Progenitor cell of endocrine pancreas (in vitro differentiated cells): Measurements from ENCODE around the gene AK4. TPM values are rescaled to one million over a fixed set of nuclear protein-coding genes. Genes with fewer than 3 reads are reported as not detected.

Experiments used
- DNase-seq: peaks from one replicate; pipeline ENCODE4 v3.0.0; 2021; ENCODE audit warnings: low spot score; ENCODE audit not compliant: unreplicated experiment
- H3K27ac Mint-ChIP-seq: 2 replicates; pipeline ENCODE4 v1.8.0; 2021; ENCODE audit warnings: mild to moderate bottlenecking, moderate library complexity, mixed read lengths
- H3K27me3 Mint-ChIP-seq: 2 replicates; pipeline ENCODE4 v1.8.0; 2021; ENCODE audit warnings: mixed read lengths
- H3K36me3 Mint-ChIP-seq: 2 replicates; pipeline ENCODE4 v1.8.0; 2022; ENCODE audit warnings: mixed read lengths; ENCODE audit not compliant: insufficient read depth
- H3K4me1 Mint-ChIP-seq: 2 replicates; pipeline ENCODE4 v1.8.0; 2021; ENCODE audit warnings: low read depth, mixed read lengths
- H3K4me3 Mint-ChIP-seq: 2 replicates; pipeline ENCODE4 v1.8.0; 2021; ENCODE audit warnings: low read depth, mild to moderate bottlenecking, moderate library complexity, mixed read lengths
- H3K9me3 Mint-ChIP-seq: 2 replicates; pipeline ENCODE4 v1.8.0; 2021; ENCODE audit warnings: low read depth, mixed read lengths
- total RNA-seq: library from RNA; stranded (reverse); gene quantifications from 2 replicates; pipeline ENCODE4 v1.2.1, GENCODE V29; 2021
- TF ChIP-seq, protein P1 (sequence below): fragments of 200-600 bp; sonication (generic); IDR thresholded peaks from one replicate; pipeline ENCODE4 v1.5.0; 2021; ENCODE audit warnings: antibody characterized with exemption, mild to moderate bottlenecking; ENCODE audit not compliant: unreplicated experiment

The AK4 gene
- total RNA-seq, 1 donor from 2014 or later, result 12.6 TPM

DNA sequence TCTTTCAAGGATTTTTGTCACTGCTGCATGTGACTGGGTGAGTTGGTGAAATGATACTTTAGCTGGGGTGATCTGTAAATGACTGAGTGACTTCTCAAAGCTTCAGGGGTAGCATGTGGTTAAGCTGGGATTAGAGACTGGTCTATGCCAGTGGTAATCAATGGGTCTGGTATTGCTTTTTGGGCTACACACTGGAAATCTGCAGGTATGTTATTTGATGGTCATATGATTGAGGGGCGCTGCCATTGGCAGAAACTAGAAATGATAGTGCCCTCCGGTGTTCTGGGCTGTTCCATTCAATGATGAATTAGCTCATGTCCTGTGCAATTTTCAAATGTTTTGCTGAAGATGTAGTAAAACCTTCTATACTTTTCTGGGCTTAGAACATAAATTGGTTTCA lies 121.6 kb downstream of the AK4 start:
- TF ChIP-seq, protein P1, sequence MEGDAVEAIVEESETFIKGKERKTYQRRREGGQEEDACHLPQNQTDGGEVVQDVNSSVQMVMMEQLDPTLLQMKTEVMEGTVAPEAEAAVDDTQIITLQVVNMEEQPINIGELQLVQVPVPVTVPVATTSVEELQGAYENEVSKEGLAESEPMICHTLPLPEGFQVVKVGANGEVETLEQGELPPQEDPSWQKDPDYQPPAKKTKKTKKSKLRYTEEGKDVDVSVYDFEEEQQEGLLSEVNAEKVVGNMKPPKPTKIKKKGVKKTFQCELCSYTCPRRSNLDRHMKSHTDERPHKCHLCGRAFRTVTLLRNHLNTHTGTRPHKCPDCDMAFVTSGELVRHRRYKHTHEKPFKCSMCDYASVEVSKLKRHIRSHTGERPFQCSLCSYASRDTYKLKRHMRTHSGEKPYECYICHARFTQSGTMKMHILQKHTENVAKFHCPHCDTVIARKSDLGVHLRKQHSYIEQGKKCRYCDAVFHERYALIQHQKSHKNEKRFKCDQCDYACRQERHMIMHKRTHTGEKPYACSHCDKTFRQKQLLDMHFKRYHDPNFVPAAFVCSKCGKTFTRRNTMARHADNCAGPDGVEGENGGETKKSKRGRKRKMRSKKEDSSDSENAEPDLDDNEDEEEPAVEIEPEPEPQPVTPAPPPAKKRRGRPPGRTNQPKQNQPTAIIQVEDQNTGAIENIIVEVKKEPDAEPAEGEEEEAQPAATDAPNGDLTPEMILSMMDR, result no peak
- no peak overlapping the region for H3K27ac Mint-ChIP-seq
- no peaks in the 10 kb centered on the region for H3K36me3 Mint-ChIP-seq
- no peak for DNase-seq
- H3K27me3 Mint-ChIP-seq, result peaks cover 11% of the 10 kb centered on the region
- H3K4me3 Mint-ChIP-seq, result no peak overlapping the region
- H3K4me1 Mint-ChIP-seq, result peaks cover 12% of the 10 kb centered on the region
- no peaks in the 10 kb centered on the region for H3K9me3 Mint-ChIP-seq

DNA sequence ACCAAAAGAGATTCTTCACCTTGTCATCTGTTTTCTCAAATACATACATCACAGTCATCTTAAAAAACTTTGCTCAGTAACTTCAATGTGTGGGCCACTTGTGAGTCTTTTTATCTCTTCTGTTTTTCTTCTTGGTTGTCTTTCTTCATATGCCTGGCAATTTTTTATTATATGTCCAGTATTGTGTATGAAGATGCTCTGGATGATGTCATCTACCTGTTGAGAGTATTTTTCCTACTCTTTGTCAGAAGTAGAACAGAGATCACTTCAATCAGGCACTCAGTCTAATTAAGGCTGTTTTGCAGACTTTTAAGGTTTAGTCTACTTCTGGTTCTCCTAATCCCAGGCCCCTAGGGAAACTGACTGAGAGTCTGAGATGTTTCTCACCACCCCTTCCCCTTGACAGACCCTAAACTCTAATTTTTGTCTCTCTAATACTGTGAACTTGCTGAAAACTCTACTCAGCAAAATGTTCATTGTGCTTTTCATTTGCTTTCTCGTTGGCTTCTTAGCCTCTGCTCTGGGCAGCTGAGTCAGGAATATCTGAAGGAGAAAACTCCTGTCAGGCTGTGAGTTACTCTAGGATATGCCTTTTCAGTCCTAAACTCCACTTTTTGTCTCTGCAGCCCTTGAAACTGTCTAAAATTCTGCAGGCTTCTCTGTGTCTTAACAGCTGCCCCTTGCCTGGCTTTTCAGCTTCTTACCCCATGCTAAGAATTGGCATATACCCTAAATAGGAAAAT lies 128.4 kb downstream of the AK4 start:
- Mint-ChIP-seq H3K36me3 (no peaks in the 10 kb centered on the region), H3K4me3 (no peak overlapping the region), H3K9me3 (no peaks in the 10 kb centered on the region), H3K27me3 (peaks cover 6% of the 10 kb centered on the region), H3K27ac (no peak overlapping the region), H3K4me1 (peaks cover 17% of the 10 kb centered on the region)
- no peak for DNase-seq
- TF ChIP-seq, protein P1, result no peak

DNA sequence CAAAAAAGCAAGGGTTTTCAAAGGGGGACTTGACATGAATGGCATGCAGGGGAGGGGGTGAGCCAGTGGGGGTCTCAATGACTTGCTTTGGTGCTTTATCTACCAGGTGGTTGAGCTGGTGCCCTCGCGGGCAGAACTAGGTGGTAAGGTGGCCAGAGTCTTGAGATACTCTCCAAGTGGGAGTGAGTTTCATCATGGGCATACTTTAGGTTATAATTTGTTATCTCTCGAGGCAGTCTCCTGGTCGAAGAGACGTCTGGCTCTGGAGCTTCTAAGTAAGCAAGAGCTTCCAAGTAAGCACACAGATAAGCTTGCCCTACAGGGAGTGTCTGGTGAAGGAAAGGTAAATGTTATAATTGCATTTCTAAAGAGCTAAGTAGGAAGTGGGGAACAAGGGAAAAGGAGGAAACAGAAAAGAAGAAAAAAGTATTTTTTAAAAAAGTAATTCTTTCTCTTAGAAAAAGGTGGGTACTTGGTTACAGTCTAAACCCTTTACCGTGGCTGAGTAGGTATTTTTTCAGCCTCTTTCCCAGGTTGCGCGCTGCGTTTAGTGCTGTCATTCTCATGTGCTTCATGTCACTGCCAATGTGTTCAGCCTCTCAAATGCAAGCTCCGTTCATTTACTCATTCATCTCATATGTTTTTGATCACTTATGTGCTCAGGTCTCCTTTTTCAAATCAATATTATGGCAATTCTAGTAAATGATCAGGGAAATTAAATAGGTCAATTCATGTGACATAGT lies 129.8 kb downstream of the AK4 start:
- H3K4me3 Mint-ChIP-seq, result no peak overlapping the region
- H3K27ac Mint-ChIP-seq, result peak overlapping the region; percentile 37
- no peak for DNase-seq
- TF ChIP-seq, protein P1, result no peak
- H3K36me3 Mint-ChIP-seq, result no peaks in the 10 kb centered on the region
- H3K27me3 Mint-ChIP-seq, result peaks cover 6% of the 10 kb centered on the region
- no peaks in the 10 kb centered on the region for H3K9me3 Mint-ChIP-seq
- H3K4me1 Mint-ChIP-seq, result peaks cover 20% of the 10 kb centered on the region

DNA sequence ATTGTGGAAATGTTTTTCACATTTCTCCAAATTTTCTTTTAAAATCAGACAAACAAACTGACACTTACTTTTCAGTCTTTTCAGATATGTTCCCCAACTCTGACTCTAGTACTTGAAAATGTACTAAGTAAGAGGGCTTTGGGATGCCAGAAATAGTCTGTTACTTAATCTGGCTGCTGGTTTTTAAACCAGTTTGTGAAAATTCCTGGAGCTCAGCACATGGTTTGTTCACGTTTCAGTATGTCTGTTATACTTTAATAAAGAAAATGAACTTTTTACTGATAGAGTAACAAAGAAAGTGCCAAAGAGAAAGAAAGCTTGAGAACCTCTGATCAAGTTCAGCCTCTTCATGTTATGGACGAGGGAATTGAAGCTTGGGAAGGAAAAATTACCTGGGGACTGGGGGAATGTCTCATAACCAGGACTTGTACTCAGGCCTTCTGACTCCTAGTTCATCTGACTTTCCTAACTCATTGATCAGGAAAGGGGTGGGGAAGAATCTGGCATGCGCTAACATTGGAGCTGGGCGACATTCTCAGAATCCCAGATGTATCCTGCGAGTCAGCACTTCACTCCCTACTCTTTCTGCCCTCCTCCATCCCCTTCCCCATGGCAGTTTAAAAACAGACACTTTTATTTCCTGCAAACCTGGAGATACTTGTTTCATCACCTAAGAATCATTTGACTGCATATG lies 130.5 kb downstream of the AK4 start:
- Mint-ChIP-seq H3K4me1 (peaks cover 20% of the 10 kb centered on the region), H3K9me3 (no peaks in the 10 kb centered on the region), H3K27me3 (peaks cover 6% of the 10 kb centered on the region), H3K4me3 (no peak overlapping the region), H3K36me3 (no peaks in the 10 kb centered on the region), H3K27ac (no peak overlapping the region)
- DNase-seq, result no peak
- TF ChIP-seq, protein P1, result no peak

DNA sequence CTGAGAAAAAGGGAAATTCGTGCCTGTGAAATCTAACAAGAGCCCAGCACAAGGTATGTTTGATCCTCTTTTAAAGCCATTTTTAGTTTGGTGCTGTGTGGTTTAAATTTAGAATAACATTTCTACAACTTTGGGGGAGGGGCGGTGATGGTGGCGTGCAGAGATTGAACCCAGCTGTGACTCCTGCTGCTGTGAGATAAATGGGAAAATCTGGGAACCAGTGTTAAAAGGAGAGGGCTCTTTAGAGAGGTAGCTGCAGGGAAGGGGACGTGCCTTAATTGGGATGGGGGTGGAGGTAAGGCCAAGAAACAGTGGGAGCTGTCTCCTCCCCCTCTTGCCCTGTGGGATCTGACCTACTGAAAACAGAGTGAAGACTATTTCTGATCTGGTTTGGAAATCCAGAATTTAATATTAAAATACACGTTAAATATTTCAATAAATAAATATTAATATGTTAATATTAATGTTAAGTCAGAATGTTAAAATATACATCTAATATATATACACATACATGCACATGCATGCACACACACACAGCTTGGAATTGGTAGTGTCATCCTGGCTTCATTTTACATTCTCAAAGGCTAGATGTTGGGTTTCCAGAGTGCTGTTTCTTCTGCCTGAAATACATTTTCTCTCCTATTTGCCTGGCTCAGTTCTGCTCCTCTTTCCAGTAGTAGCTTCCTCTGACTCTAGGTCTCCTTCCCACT lies 131.2 kb downstream of the AK4 start:
- Mint-ChIP-seq H3K4me1 (peaks cover 20% of the 10 kb centered on the region), H3K27me3 (peaks cover 6% of the 10 kb centered on the region), H3K4me3 (no peak overlapping the region), H3K27ac (no peak overlapping the region), H3K36me3 (no peaks in the 10 kb centered on the region), H3K9me3 (no peaks in the 10 kb centered on the region)
- TF ChIP-seq, protein P1, result no peak
- no peak for DNase-seq
